NCI-H524 (cell line): ENCODE results near the gene HLA-DPA1.

Experiments
- DNase-seq, 2 experiments: peaks; one replicate each; lab custom pipeline; 2025; lab: John Stamatoyannopoulos, UW

Gene HLA-DPA1

GRCh38 chr6:33017018-33017417 is 56.4 kb downstream of the HLA-DPA1 start:
- DNase-seq: no peak

DNA sequence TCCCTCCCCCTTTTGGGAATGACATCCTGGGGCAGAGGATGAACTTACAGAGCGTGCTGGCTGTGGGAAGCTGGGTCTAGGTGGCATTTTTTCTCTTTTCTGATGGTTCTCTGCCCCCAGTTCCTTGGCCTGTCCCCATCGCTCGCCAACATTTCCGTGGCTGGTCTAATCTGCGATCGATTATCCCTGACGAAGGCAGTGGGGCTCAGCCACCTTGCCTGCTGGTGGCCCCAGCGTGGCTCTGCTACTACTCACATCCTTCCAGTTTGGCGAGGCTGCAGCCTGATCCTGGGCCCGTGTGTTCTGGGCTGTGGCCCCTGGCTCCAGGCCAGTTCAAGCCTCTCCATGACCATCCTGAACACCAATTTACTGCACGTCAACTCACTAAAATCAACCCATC is 57.7 kb downstream of the HLA-DPA1 start:
- no peak for DNase-seq

DNA sequence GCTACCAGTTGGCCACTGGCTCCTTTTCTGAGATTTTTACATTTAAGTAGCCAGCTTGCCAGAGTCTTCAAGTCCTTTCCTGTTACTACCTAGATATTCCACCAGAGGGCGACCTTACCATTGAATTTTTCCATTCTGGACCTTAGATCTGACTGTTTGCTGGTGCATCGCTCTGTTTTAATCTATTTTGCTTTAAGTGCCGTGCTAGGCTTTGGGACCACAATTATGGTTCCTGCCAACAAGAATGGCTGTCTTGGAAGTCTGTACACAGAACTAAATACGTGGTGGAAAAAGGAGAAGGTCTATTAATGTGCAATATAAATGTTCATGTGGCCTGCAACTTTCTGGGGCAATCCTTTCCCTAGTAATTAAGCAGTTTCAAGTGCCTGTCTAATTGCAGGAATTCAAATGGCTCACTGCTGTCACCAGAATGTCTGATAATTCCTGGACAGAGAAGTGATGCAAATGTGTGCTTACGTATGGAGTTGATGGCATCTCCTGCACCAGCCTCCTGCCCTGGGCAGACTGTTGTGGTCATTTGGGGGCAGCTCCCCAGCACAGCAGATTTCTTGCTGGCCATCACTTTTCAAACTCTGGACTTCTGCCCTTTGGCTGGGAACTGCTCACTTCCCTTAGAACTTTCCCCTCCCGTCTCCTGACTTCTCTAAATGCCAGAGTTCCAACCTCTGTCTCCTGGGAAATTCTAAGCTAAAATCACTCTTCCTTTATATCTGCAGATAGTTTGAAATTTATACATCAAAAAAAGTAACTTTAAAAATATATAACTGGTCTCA is 58.4 kb downstream of the HLA-DPA1 start:
- DNase-seq: peak; percentile 57 to 85
